SU-DHL-6 (cell line): ENCODE data around the gene TTBK1.

Experiments used
- CTCF ChIP-seq: fragments of 200-600 bp; sonication (generic); IDR thresholded peaks from one replicate; pipeline ENCODE4 v1.5.1; 2017; ENCODE audit warnings: antibody characterized with exemption, mild to moderate bottlenecking, low read length, moderate library complexity; ENCODE audit not compliant: insufficient read depth, poor library complexity, severe bottlenecking
- EZH2phosphoT487 ChIP-seq: fragments of 200-600 bp; sonication (generic), shearing (Covaris generic); conservative IDR thresholded peaks from 2 replicates; pipeline ENCODE4 v1.6.1; 2018; ENCODE audit warnings: mild to moderate bottlenecking, antibody characterized with exemption, low read length, moderate library complexity, mixed read lengths

DNA sequence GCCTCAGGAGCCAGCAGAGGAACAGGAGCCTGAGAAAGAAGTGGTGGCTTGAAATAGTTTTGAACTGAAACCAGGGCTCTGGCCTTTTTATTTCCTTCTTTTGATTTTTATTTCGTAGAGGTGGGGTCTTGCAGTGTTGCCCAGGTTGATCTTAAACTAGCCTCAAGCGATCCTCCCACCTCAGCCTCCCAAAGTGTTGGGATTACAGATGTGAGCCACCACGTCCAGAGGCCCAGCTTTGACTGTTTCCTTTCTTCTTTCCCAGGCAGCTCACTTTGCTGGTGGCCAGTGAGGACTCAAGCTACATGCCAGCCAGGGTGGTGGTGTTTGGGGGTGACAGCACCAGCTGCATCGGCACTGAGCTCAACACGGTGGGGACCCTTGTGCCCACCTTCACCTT, 40.8 kb upstream of the TTBK1 start:
- no peak for TF ChIP-seq CTCF
- TF ChIP-seq EZH2phosphoT487: no peak
